HCT116 (cell line): ENCODE measurements around the gene HOXA11. TPM values are rescaled to one million over a fixed set of nuclear protein-coding genes. Genes with fewer than 3 reads are reported as not detected.

Experiments
- ATAC-seq: fragments of 200-7000 bp; cut with Tn5 transposase; 2 replicates; pipeline ENCODE4 v1.9.1; 2020; ENCODE audit warnings: mild to moderate bottlenecking, moderate library complexity
- BruUV-seq: library from RNA; stranded (reverse); fragments of 400-500 nt; replicated peaks from 2 replicates; lab custom pipeline; 2021; lab: Mats Ljungman, UMichigan
- CTCF ChIA-PET: fragments of 300-600 bp; sonication (Branson Sonifier 250); formaldehyde crosslinking; loops from one replicate; lab custom pipeline; 2021; ENCODE audit warnings: antibody characterized with exemption; lab: Charles Lee
- POLR2A ChIA-PET: fragments of 300-600, 350-600 bp; sonication (Branson Sonifier 250); formaldehyde crosslinking; loops from one replicate; lab custom pipeline; 2021; ENCODE audit warnings: antibody characterized with exemption; lab: Charles Lee
- RAD21 ChIA-PET, 2 experiments: fragments of 300-600 bp; sonication (Branson Sonifier 250); formaldehyde crosslinking; loops; one replicate each; lab custom pipeline; 2023; ENCODE audit warnings: low total read pairs in 2 of 2; ENCODE audit not compliant: uncharacterized antibody in 2 of 2, unreplicated experiment in 2 of 2, low non-redundant PET in 1 of 2; lab: Charles Lee
- DNase-seq: peaks from one replicate; pipeline ENCODE4 v3.0.0-alpha.2; 2010; ENCODE audit warnings: low read depth, low spot score
- H2AFZ ChIP-seq: fragments of 200-600 bp; shearing (Covaris generic), sonication (generic); 2 replicates; pipeline ENCODE4 v1.6.1; 2017; ENCODE audit warnings: low read depth, mixed run types, mixed read lengths, antibody characterized with exemption, low read length; ENCODE audit not compliant: poor library complexity, severe bottlenecking
- H3K27ac ChIP-seq: 2 replicates; pipeline ENCODE4 v1.5.1; 2012; ENCODE audit warnings: low read depth, low read length
- H3K27me3 ChIP-seq: fragments of 200-600 bp; sonication (generic); 2 replicates; pipeline ENCODE4 v1.6.1; 2016; ENCODE audit warnings: mixed run types, low read length, mixed read lengths; ENCODE audit not compliant: insufficient read depth
- H3K36me3 ChIP-seq, 2 experiments: fragments of 200-500 bp in 1 of 2; fragments of 200-600 bp in 1 of 2; sonication (Bioruptor generic) in 1 of 2; sonication (generic) in 1 of 2; 2 replicates each; pipeline versions ENCODE4 v1.5.1 to v1.6.1; 2014 to 2016; ENCODE audit warnings: low read length in 2 of 2, inconsistent platforms in 1 of 2, mixed read lengths in 1 of 2, mixed run types in 1 of 2; ENCODE audit not compliant: insufficient read depth in 2 of 2, control insufficient read depth in 1 of 2
- H3K4me1 ChIP-seq, 2 experiments: fragments of 200-600 bp in 1 of 2; sonication (generic) in 1 of 2; 2 replicates each; pipeline versions ENCODE4 v1.5.1 to v1.6.1; 2012 to 2017; ENCODE audit warnings: low read length in 2 of 2, inconsistent platforms in 1 of 2, mild to moderate bottlenecking in 1 of 2, mixed read lengths in 1 of 2, mixed run types in 1 of 2, moderate library complexity in 1 of 2; ENCODE audit not compliant: insufficient read depth in 2 of 2, control insufficient read depth in 1 of 2
- H3K4me2 ChIP-seq: fragments of 200-600 bp; sonication (generic); 2 replicates; pipeline ENCODE4 v1.6.1; 2017; ENCODE audit warnings: mixed run types, low read length, mixed read lengths
- H3K4me3 ChIP-seq, 2 experiments: fragments of 200-600 bp in 1 of 2; sonication (generic) in 1 of 2; replicated peaks in 1 of 2; 2 replicates each; pipeline ENCODE4 v1.5.1; 2011 to 2016; ENCODE audit warnings: low read length in 2 of 2, control low read depth in 1 of 2, low read depth in 1 of 2, mild to moderate bottlenecking in 1 of 2, mixed read lengths in 1 of 2, mixed run types in 1 of 2
- H3K79me2 ChIP-seq: fragments of 200-600 bp; sonication (generic); 2 replicates; pipeline ENCODE4 v1.6.1; 2017; ENCODE audit warnings: mild to moderate bottlenecking, mixed run types, low read length, moderate library complexity, mixed read lengths; ENCODE audit not compliant: insufficient read depth
- H3K9ac ChIP-seq: fragments of 200-600 bp; sonication (generic); 2 replicates; pipeline ENCODE4 v1.6.1; 2016; ENCODE audit warnings: low read length, mixed read lengths
- H3K9me2 ChIP-seq: fragments of 200-600 bp; sonication (generic), shearing (Covaris generic); 2 replicates; pipeline ENCODE4 v1.6.1; 2017; ENCODE audit warnings: mixed run types, mild to moderate bottlenecking, moderate library complexity; ENCODE audit not compliant: insufficient read depth
- H3K9me3 ChIP-seq, 2 experiments: fragments of 200-500 bp in 1 of 2; fragments of 200-600 bp in 1 of 2; sonication (Bioruptor generic) in 1 of 2; sonication (generic) in 1 of 2; 2 replicates each; pipeline ENCODE4 v1.6.1; 2014 to 2017; ENCODE audit warnings: low read length in 2 of 2, mixed read lengths in 2 of 2, inconsistent platforms in 1 of 2, low read depth in 1 of 2, mild to moderate bottlenecking in 1 of 2, mixed run types in 1 of 2, moderate library complexity in 1 of 2; ENCODE audit not compliant: control insufficient read depth in 1 of 2, insufficient read depth in 1 of 2
- H4K20me1 ChIP-seq: fragments of 200-600 bp; sonication (generic), shearing (Covaris generic); 2 replicates; pipeline ENCODE4 v1.6.1; 2017; ENCODE audit warnings: mixed run types, mild to moderate bottlenecking, moderate library complexity; ENCODE audit not compliant: insufficient read depth
- CBX3 ChIP-seq: IDR thresholded peaks from 2 replicates; pipeline ENCODE4 v1.6.1; 2012; ENCODE audit warnings: low read depth
- ELF1 ChIP-seq: IDR thresholded peaks from 2 replicates; pipeline ENCODE4 v1.6.1; 2012; ENCODE audit warnings: low read depth, borderline replicate concordance
- EZH2 ChIP-seq: fragments of 200-600 bp; sonication (generic); IDR thresholded peaks from 2 replicates; pipeline ENCODE4 v1.6.1; 2017; ENCODE audit warnings: antibody characterized with exemption, mixed run types
- EZH2phosphoT487 ChIP-seq: fragments of 200-600 bp; IDR thresholded peaks from 2 replicates; pipeline ENCODE4 v1.6.1; 2018; ENCODE audit warnings: antibody characterized with exemption, borderline replicate concordance
- FOSL1 ChIP-seq: IDR thresholded peaks from 2 replicates; pipeline ENCODE4 v1.6.1; 2012; ENCODE audit warnings: low read depth
- JUND ChIP-seq: IDR thresholded peaks from 2 replicates; pipeline ENCODE4 v1.6.1; 2012
- SIN3A ChIP-seq: IDR thresholded peaks from 2 replicates; pipeline ENCODE4 v1.6.1; 2012; ENCODE audit warnings: low read depth
- SP1 ChIP-seq: IDR thresholded peaks from 2 replicates; pipeline ENCODE4 v1.6.1; 2012; ENCODE audit warnings: low read depth
- TCF7L2 ChIP-seq: IDR thresholded peaks from 2 replicates; pipeline ENCODE4 v1.7.0; 2011; ENCODE audit warnings: borderline replicate concordance, inconsistent platforms; ENCODE audit not compliant: insufficient read depth, insufficient read length; ENCODE audit errors: extremely low read depth
- YY1 ChIP-seq: IDR thresholded peaks from 2 replicates; pipeline ENCODE4 v1.6.1; 2011; ENCODE audit warnings: low read length, low read depth, moderate library complexity, mild to moderate bottlenecking; ENCODE audit not compliant: insufficient replicate concordance; ENCODE audit errors: extremely low read depth
- ZFX ChIP-seq: fragments of 450-650 bp; IDR thresholded peaks from 2 replicates; pipeline ENCODE4 v1.6.1; 2017
- ZNF274 ChIP-seq: fragments of 200-500 bp; sonication (Bioruptor generic); IDR thresholded peaks from 2 replicates; pipeline ENCODE4 v1.6.1; 2014; ENCODE audit warnings: mild to moderate bottlenecking, low read depth, low read length, inconsistent platforms
- intact Hi-C: fragments of 100-400 bp; cut with micrococcal nuclease; formaldehyde crosslinking; loops from 2 replicates; pipeline ENCODE4 v1.10.0; 2022
- total RNA-seq: library from RNA; stranded (reverse); gene quantifications from one replicate; pipeline ENCODE4 v1.2.1, GENCODE V29; 2021; ENCODE audit not compliant: unreplicated experiment
- TF ChIP-seq, protein P1 (sequence below): IDR thresholded peaks from 2 replicates; pipeline ENCODE4 v1.6.1; 2012
- TF ChIP-seq, protein P2 (sequence below): IDR thresholded peaks from 2 replicates; pipeline ENCODE4 v1.6.1; 2012
- TF ChIP-seq, protein P3 (sequence below): IDR thresholded peaks from 2 replicates; pipeline ENCODE4 v1.6.1; 2012; ENCODE audit warnings: low read depth

HOXA11 gene
- total RNA-seq, 1 experiment from 2014 or later = 6.8 TPM

DNA sequence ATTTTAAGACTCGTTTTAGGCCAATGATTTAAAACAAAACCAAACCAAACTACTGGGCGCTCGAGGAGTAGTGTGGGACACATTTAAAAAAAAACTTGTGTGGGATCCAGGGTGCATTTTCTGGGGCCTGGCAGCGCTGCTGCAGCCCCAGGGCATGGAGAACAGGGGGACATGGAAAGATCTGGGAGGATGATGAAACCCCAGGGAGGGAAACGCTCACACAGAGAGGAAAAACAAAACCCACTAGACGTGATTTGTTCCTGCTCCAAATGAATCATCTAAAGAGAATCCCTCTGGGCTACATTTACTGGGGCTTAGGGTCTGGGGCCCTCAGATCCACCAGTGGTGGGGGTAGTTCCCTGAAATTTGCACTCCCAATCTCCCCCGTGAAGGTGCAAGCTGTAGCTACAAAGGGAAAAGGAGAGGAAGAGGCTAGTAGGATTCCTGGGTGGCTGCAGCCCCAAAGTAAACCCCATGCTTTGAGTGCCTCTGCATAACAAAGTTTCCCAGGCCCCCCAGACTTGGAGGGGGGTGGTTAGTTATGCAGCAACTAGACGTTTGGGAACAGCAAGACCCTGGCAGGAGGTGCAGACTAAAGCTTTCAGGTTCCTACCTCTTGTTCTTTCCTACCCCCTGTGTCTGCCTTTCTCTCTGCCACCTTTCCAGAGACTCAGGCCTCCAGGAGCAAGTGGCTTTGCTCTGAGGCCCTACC lies 29.4 kb upstream of the HOXA11 start:
- no peaks in the 10 kb centered on the region for H3K9me3 ChIP-seq
- intact Hi-C loops = no loop called here
- DNase-seq (no peak), ATAC-seq (no peak)
- no peak overlapping the region for H3K4me3 ChIP-seq
- H2AFZ ChIP-seq = no peak overlapping the region
- no peaks in the 10 kb centered on the region for H3K27me3 ChIP-seq
- RAD21 ChIA-PET = no interaction called here
- H3K36me3 ChIP-seq = no peaks in the 10 kb centered on the region
- TF ChIP-seq EZH2 (no peak), ZFX (no peak), EZH2phosphoT487 (no peak), YY1 (no peak)
- TF ChIP-seq, protein P1, sequence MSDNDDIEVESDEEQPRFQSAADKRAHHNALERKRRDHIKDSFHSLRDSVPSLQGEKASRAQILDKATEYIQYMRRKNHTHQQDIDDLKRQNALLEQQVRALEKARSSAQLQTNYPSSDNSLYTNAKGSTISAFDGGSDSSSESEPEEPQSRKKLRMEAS = no peak
- no peaks in the 10 kb centered on the region for H4K20me1 ChIP-seq
- CTCF ChIA-PET = no interaction called here
- POLR2A ChIA-PET = no interaction called here
- H3K79me2 ChIP-seq = no peaks in the 10 kb centered on the region
- no peak overlapping the region for H3K27ac ChIP-seq
- no peaks in the 10 kb centered on the region for H3K9me2 ChIP-seq
- BruUV-seq = no TSS peak
- no peak overlapping the region for H3K9ac ChIP-seq
- no peak overlapping the region for H3K4me2 ChIP-seq
- H3K4me1 ChIP-seq = peaks cover 4 to 14% of the 10 kb centered on the region in 2 experiments; a peak in 3 of 4 replicates

DNA sequence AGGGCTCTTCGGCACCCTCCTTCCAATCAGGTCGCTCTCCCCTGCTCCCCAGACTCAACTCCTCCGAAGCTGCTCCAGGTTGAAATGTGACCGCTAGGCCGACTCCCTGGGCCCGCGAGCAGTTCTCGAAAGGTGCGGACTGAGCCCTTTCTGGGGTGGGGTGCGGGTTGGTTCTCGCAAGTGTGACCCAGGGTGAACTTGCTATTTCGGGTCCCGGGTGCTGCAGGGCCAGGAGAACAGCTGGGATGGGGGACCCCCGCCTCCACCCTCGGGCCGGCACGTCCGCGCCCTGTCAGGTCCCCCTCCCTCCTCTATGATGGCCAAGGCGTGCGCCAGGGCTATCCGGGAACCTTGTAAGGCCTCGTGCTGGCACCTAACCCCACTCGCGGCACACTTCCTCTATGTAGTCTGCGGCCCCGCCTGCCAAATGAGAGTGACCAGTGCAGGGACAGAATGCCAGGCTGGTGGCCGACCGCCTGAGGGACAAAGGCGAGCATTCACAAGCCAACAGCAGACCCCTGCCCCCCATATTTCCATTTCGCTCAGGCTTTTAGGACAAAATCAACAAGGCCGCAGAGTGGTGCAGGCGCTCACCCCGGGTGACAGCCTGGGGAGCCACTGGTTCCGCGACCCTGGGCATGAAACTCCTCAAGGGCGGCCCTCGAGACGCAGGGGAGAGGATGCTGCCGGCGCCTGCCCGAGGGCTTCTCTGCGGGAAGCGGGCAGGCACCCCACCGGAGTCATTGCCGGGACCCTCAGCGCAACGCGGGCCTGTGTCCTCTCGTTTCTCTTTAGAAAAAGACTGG lies 28.6 kb upstream of the HOXA11 start:
- no TSS peak for BruUV-seq
- H3K4me3 ChIP-seq = no peak overlapping the region
- no peaks in the 10 kb centered on the region for H4K20me1 ChIP-seq
- RAD21 ChIA-PET = no interaction called here
- no peak overlapping the region for H3K9ac ChIP-seq
- H3K4me1 ChIP-seq = peaks cover 4 to 14% of the 10 kb centered on the region in 2 experiments; a peak in 3 of 4 replicates
- DNase-seq = no peak
- ATAC-seq = no peak
- H3K36me3 ChIP-seq = no peaks in the 10 kb centered on the region
- H3K27ac ChIP-seq = no peak overlapping the region
- no peak overlapping the region for H2AFZ ChIP-seq
- intact Hi-C loops = no loop called here
- H3K9me2 ChIP-seq = no peaks in the 10 kb centered on the region
- CTCF ChIA-PET = no interaction called here
- no peaks in the 10 kb centered on the region for H3K79me2 ChIP-seq
- H3K27me3 ChIP-seq = no peaks in the 10 kb centered on the region
- no peaks in the 10 kb centered on the region for H3K9me3 ChIP-seq
- no peak overlapping the region for H3K4me2 ChIP-seq
- POLR2A ChIA-PET = no interaction called here
- TF ChIP-seq SIN3A = no peak
- no peak for TF ChIP-seq CBX3
- TF ChIP-seq, protein P2, sequence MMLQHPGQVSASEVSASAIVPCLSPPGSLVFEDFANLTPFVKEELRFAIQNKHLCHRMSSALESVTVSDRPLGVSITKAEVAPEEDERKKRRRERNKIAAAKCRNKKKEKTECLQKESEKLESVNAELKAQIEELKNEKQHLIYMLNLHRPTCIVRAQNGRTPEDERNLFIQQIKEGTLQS = no peak
- TF ChIP-seq, protein P1 = no peak
- no peak for TF ChIP-seq SP1
- no peak for TF ChIP-seq EZH2phosphoT487
- no peak for TF ChIP-seq ELF1
- no peak for TF ChIP-seq TCF7L2
- no peak for TF ChIP-seq FOSL1
- no peak for TF ChIP-seq JUND
- TF ChIP-seq, protein P3, sequence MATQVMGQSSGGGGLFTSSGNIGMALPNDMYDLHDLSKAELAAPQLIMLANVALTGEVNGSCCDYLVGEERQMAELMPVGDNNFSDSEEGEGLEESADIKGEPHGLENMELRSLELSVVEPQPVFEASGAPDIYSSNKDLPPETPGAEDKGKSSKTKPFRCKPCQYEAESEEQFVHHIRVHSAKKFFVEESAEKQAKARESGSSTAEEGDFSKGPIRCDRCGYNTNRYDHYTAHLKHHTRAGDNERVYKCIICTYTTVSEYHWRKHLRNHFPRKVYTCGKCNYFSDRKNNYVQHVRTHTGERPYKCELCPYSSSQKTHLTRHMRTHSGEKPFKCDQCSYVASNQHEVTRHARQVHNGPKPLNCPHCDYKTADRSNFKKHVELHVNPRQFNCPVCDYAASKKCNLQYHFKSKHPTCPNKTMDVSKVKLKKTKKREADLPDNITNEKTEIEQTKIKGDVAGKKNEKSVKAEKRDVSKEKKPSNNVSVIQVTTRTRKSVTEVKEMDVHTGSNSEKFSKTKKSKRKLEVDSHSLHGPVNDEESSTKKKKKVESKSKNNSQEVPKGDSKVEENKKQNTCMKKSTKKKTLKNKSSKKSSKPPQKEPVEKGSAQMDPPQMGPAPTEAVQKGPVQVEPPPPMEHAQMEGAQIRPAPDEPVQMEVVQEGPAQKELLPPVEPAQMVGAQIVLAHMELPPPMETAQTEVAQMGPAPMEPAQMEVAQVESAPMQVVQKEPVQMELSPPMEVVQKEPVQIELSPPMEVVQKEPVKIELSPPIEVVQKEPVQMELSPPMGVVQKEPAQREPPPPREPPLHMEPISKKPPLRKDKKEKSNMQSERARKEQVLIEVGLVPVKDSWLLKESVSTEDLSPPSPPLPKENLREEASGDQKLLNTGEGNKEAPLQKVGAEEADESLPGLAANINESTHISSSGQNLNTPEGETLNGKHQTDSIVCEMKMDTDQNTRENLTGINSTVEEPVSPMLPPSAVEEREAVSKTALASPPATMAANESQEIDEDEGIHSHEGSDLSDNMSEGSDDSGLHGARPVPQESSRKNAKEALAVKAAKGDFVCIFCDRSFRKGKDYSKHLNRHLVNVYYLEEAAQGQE = no peak
- TF ChIP-seq ZNF274 = no peak
- TF ChIP-seq ZFX = no peak
